ENCODE measurements around the gene NAA10. TPM values are rescaled to one million over a fixed set of nuclear protein-coding genes. Genes with fewer than 3 reads are reported as not detected.

Gene NAA10
- total RNA-seq, 1 donor from 2014 or later: 83.7 TPM

DNA sequence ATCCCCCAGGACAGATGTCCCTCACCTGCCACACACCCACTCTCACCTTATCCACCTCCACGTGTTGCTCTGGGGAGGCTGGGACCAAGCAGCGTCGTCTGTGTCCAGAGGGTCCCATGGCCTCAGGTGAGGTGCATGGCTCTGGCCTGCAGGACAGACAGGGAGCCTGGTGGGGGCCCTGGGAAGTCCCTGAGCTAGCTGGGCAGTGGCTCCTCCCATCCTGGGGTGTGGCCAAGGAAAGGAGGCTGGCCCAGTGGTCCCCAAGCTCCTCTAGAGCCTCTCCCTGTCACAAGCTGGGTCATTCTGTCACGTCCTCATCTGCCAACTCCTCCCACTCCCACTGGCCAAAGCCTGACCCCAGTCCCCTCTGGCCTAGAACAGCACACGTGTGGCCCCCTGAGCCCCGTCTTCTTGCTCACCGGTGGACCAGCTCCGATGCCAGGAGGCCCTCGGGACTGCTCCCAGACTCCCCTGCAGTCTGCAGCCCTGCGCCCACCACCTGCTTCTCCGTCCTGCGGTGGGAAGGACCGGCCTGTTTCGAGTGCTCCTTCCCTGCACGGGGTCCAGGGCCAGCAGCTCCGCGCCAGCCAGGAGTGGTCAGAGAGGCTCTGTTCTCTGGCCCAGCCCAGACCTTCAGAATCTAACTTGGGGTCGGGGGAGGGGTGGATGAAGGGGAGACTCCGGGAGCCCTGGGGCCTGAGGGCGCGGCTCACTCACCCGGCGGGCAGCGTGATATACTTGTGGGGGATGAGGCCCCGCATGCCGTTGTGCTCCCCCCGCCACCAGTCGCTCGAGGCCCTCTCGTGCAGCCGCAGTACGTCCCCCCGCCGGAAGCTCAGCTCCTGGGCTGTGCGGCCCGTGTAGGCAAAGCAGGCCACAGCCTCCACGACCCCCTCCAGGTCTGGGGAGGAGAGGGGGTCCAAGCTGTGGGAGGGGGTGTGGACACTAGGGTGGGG, 25.5 kb downstream of the NAA10 start:
- no peak for DNase-seq (ENCODE audit: low spot score)

DNA sequence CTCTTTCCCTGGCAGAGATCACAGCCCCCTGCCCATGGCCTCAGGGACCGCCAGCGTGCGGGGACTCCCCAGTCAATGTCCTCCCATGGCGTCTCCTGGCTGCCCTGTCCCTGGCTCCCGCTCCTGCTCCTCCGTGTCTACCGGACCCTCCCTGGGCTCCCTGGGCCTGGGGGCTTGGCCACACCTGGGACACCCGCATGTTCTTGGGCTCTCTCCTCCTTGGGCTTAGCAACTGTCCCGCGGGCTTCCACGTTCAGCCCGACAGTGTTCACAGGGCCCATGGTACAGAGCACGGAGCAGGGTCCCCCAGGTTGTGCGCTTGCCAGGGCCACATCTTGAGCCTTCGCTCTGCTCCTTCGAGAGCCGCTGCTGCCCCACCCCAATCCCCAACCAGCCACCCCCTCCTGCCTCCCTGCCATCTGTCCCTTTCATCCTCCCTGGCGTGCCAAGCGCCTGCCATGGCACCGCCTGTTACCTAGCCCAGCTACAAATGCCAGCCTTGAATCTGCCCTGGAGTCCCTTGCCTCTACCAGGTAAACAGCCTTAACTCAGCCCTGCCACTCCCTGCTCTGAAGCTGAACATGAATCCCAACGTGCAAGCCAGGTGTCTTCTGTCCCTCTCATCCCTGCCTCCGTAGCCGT, 26.5 kb downstream of the NAA10 start:
- no peak for DNase-seq (ENCODE audit: low spot score)

DNA sequence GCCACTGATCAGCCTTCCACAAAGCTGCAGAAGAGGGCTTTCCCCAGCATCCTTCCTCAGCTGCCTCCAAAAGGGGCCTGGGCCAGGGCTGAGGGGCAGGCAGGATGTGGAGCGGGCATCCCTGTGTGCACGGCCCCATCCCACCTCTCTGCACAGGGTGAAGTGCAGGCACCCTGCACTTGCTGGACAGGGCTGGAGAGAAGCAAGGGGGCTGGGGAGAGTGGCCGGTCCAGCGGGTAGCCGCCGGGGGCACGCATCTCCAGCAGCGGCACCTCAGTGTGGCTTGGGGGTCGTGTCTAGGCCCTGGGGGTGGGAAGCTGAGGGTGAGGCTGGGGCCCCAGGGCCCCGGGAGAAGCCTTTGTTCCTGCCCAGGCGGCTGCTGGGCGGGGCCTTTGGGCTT, 27.4 kb downstream of the NAA10 start:
- no peak for DNase-seq (ENCODE audit: low spot score)

DNA sequence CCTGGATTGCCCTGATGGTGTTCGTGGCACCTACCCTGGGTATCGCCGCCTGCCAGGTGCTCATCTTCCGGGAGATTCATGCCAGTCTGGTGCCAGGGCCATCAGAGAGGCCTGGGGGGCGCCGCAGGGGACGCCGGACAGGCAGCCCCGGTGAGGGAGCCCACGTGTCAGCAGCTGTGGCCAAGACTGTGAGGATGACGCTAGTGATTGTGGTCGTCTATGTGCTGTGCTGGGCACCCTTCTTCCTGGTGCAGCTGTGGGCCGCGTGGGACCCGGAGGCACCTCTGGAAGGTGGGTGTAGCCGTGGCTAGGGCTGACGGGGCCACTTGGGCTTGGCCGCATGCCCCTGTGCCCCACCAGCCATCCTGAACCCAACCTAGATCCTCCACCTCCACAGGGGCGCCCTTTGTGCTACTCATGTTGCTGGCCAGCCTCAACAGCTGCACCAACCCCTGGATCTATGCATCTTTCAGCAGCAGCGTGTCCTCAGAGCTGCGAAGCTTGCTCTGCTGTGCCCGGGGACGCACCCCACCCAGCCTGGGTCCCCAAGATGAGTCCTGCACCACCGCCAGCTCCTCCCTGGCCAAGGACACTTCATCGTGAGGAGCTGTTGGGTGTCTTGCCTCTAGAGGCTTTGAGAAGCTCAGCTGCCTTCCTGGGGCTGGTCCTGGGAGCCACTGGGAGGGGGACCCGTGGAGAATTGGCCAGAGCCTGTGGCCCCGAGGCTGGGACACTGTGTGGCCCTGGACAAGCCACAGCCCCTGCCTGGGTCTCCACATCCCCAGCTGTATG, 28.5 kb downstream of the NAA10 start:
- no peak for DNase-seq (ENCODE audit: low spot score)

DNA sequence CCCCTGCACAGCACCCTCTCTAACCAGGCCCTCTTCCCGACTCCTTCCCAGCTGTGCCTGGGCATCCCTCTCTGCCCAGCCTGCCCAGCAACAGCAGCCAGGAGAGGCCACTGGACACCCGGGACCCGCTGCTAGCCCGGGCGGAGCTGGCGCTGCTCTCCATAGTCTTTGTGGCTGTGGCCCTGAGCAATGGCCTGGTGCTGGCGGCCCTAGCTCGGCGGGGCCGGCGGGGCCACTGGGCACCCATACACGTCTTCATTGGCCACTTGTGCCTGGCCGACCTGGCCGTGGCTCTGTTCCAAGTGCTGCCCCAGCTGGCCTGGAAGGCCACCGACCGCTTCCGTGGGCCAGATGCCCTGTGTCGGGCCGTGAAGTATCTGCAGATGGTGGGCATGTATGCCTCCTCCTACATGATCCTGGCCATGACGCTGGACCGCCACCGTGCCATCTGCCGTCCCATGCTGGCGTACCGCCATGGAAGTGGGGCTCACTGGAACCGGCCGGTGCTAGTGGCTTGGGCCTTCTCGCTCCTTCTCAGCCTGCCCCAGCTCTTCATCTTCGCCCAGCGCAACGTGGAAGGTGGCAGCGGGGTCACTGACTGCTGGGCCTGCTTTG, 29.2 kb downstream of the NAA10 start:
- no peak for DNase-seq (ENCODE audit: low spot score)

DNA sequence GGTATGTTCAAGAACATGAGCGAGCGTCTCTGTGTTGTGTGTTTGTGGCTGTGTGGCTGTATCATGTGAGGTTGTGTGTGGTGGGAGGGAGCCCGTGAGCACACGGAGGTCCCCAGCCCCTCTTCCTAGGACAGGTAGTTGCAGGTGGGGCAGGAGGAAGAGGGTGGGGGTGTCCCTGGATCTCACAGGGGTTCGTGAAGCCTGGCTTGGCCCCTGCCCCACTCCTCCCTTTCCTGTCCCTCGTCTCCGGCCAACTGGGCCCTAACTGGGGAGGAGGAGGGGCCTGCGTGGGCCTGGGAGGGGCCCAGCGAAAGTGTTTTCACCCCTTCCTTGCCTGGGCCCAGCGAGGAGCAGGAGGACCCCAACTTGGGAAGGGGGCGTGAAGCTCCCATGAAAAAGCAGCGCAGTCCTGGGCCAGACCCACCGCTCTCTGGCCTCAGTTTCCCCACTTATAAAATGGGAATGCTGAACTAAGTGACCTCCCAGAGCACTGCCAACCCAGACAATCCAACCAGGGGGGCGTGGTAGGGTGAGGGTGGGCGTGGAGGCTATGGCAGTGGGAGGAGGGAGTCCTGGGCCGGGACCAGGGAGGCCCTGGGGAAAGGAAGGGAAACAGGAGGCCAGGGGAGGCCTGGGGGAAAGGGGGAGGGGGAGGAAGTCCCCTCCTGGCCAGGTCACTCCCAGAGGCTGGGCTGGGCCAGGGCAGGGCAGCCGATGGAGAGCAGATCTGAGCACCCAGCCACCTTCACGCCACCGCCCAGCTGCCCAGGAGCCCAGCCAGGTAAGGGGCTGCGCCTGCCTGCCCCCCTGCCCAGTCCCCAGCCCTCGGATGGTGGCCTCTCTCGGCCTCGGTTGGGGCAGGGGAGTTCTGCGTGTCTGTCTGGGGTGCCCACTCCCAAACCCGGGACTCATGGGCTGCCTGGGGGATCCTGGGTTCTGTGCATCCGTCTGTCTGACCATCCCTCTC, 30.6 kb downstream of the NAA10 start, which contains the start of gene AVPR2:
TSS of gene AVPR2 (plus strand) at position 683 of the 967 bp plus-strand sequence. CDS start 473 bp downstream, outside the sequence.
- DNase-seq (ENCODE audit: low spot score): no peak

DNA sequence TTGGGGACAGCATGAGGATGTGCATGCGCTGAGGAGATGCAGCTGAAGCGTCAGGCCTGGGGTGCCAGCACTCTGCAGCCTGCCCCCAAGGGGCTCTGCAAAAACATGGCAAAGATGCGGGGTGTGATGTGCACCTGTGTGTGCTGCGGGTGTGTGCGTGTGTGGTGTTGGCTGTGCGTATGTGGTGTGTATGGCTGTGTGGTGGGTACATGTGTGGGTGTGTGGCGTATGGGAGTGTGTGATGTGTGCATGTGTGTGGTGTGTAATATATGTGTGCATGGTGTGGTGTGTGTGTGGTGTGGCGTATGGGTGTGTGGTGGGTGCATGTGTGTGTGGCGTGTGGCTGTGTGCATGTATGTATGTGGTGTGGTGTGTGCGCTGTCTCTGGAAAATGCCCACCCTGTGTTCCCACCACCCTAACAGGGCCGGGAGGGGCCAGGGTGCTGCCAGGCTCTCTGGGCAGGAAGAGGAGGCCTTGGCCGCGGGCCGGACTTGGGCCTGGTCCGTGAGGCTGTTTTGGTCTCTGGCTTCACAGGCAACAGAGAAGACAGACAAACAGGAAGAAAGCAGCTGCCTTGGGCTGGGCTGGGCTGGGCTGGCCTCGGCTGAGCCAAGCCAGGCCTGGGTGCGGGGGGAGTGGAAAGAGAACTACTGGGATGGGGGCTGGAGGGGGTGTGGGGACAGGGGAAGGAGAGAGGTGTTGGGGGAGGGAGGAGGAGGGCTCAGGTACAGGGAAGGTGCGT, 31.4 kb downstream of the NAA10 start:
- no peak for DNase-seq (ENCODE audit: low spot score)

DNA sequence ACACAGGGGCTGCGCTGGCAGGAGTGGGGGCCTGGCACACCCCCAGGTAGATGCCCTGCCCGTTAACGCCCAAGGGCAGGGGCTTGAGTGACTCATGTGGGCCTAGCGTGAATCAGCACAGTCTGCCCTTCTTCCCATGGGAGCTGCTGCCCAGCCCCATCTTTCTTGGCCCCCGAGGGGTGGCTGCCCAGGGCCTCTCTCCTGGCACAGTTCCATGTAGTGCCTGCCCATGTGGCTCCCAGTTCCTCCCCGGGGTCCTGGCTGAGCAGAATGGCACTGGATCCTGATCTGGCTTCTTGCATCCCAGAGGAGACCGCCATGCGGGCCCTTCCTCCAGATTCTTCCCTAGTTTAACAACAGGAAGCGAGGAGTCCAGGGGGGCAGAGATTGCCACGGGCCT, 32.5 kb downstream of the NAA10 start:
- no peak for DNase-seq (ENCODE audit: low spot score)

DNA sequence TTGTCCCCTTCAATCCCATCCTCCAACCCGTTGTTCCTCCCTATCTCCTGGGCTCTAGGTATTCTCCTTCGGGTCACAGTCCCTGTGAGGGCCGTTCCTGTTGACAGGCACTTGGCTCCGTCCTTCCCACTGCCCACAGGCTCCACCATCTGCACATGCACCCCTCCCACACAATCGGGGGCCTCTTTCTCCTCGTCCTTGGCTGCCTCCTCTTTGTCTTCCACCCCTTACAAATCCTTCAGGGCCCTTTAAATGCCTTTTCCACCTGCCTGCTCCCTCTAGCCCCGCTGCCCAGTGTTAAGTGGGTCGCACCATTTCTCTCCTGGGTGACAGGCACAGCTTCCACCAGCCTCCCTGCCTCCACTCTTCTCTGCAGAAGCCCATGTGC, 33.1 kb downstream of the NAA10 start:
- no peak for DNase-seq (ENCODE audit: low spot score)

DNA sequence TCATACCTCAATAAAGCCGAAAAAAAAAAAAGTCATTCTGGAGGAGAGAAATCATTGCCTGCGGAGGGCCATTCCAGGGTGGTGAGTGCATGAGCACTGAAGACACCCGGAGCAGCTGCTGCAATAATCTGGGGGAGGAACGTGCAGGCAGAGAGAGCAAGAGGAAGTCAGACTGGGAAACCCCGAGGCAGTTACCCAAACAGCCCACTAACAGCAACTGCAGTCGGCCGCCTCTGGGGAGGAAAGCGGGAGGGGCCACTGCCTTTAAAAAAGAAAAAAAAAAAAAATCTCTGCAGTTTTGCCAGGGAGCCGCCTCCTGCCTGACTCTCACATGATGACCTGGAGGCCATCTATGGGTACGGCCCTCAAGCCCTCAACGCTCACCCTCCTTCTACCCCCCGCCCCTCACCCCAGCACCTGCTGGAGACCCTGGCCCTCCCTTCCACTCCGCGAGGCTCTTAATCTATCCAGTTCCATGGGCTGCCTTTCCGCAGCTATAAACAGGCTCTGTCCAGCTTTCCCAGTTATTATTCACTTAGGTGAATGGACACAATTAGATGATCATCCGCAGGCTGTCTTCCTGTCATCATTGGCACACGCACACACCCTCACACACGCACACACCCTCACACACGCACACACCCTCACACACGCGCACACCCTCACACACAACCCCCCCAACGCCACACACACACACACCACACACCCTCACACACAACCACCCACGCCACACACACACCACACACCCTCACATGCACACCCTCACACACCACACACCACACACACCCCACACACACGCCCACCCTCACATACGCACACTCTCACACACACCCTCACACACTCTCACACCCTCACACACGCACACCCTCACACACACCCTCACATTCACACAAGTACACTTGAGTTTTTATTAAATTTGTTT, 33.7 kb downstream of the NAA10 start:
- peak; percentile 48 for DNase-seq (ENCODE audit: low spot score)

DNA sequence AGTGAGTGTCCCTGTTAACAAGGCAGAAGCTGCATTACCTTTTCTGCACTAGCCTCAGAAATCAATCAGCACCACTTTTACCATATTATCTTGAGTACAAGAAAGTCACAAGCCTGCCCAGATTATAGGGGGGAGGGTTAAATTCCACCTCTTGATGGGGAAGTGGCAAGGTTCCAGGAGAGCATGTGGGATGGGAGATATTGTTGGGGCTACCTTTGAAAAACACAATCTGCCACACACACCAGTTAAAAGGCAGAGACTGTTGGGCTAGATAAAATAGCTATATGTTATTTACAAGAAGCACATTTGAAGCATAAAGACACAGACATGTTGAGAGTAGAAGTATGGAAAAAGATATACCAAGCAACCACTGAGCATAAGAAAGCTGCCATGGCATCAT, 36.9 kb downstream of the NAA10 start:
- no peak for DNase-seq (ENCODE audit: low spot score)

DNA sequence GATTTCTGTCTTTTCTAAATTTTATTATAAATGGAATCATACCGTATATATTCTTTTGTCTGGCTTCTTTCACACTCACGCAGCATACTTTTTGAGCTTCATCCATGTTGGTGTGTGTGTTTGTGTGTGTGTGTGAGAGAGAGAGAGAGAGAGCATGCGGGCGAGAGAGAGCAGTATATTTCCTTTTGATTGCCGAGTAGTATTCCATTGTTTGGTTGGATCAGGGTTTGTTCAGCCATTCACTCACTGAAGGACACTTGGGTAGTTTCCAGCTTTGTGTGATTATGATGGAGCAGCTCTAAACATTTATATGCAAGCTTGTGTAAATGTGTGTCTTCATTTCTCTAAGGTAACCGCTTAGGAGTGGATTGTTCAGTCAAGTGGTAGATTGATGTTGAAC, 45.7 kb downstream of the NAA10 start:
- DNase-seq (ENCODE audit: low spot score): no peak

DNA sequence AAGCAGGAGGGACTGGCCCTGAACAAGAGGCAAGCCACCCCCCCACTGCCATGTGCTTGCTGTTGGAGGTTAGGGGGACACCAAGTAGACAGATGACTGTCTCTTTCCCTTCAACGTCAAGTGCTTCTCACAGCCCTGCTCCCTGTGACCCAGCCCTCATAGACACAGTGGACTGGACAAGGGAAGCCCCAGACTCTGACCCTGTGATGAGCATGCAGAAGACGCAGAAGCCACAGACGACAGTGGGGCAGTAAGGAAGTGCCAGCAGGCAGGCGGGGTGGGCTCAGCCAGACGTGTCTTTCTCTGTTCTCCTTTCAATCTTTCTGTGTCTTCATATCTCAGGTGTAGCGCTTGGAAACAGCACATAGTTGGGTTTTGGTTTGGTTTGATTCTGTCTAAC, 46.5 kb downstream of the NAA10 start:
- no peak for DNase-seq (ENCODE audit: low spot score)

DNA sequence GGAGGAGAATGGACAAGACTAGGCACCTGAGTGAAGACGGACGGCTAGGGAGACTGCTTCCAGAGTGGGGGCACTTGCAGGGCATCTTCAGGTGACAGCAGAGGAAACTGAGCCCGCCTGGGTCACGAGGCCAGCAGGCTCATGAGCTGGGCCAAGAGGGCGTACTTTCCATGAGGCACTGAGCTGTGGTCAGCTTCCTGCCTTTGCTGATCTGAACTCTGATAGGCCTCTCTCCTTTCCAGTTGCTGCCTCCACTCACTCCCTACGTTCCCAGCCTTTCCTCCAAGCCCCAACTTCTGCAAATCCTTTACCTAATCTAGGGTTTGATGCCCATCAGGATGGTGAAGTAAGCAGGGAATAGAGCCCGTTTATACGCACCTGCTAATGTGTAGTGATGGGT, 47.5 kb downstream of the NAA10 start:
- no peak for DNase-seq (ENCODE audit: low spot score)

DNA sequence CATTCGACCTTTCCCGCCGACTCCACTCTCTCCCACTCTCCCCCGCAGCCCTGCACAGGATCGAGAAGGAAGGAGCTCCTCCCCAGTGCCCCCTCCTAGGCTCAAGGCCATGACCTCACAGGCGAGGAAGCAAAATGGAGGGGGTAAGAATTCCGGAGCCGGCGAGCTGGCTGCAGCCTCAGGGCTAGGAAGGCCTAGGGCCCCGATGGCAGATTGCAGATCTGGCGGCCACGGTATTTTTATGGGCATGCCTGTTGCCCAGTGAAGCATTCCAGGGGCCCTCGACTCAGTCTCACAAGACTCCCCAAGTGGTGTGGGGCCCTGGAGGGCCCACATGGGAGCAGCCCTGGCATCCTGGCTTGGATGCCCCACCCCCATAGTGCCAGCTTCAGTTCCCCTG, 47.9 kb downstream of the NAA10 start:
- DNase-seq (ENCODE audit: low spot score): no peak

DNA sequence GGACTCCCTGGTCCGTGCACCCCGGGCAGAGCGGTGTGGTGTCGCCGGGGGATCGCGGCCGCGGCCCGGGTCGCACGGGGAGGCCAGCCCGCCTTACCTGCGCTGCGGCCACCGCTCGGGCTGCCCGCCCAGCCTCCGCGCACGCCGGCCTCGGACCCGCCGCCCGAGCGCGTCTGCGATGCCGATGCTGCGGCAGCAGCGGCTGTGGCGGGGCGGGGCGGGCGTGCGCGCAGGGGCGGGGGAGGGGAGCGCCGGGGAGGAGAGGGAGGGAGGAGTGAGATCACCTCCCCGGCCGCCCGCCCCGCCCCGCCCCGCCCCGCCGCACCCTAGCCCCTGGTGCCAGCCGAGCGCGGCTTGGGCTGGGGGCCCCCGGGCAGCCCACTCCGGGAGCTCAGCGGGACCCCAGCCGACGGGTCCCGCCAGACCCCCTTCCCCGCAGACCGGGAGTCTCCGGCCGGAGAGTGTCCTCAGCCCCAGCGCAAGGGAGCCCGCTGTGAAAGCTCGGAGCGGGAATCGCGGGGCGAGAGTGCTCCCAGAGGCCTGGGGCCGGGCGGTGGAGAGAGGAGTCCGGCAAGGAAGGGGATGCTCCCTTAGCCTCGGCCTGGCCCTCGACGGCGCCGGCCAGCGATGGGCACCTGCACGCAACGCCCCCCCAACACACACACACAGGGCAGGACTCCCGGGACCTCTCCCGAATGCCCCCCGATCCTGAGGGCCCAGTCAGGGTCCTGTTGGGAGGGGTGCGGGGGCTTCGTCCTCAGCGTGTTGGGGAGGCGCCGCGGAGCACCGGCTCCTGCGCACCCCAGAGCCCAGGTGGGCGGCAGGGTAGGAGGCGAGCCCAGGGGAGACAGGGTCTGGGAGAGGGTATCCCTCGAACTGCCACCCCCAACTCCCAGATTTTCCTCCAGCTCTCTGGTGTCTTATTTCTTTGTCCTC, 48.6 kb downstream of the NAA10 start, which contains the start of gene L1CAM:
TSS of gene L1CAM (minus strand) at position 206 of the 936 bp plus-strand sequence. CDS start 10,337 bp downstream, outside the sequence.
- no peak for DNase-seq (ENCODE audit: low spot score)

DNA sequence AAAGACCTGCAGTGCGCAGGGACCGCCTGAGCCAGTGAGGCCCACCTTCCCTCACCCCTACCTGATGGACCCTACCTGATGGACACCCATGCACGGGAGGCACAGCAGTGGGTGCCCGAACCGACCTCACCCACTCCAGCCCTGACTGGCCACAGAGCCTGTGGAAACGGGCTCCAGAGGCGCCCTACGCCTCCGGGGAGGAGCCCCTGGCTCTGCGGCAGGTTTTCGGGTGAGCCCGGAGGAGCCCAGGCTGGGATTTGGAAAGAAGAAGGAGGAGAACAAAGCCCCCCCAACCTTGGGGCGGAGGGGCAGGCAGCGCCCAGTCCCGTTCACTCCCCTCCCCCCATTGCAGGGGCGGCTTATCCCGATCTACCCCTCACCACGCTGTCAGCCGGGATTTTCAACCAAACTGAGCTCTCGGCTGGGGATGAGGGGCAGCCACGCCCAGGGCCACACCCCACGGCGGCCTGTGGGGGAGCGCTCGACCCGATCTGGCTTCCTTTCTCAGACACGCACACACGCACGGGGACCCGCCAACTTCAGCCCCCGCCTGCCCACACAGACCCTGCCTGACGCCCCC, 49.5 kb downstream of the NAA10 start:
- no peak for DNase-seq (ENCODE audit: low spot score)
